ENCODE data around the gene PRKAG2. TPM values are rescaled to one million over a fixed set of nuclear protein-coding genes. Genes with fewer than 3 reads are reported as not detected.

Gene PRKAG2
- total and polyA plus RNA-seq, 2 experiments from 2014 or later = 17.0 to 19.5 TPM

GRCh38 chr7:151650161-151650560, 226.8 kb downstream of the PRKAG2 start:
- peak overlapping the region; percentile 67; the same call in 1 of the 2 replicates for H3K27ac ChIP-seq
- H3K36me3 ChIP-seq (ENCODE audit: low read depth) = no peaks in the 10 kb centered on the region
- no peak overlapping the region for H3K9ac ChIP-seq
- in situ Hi-C loops (cut with MboI) = no loop called here
- DNase-seq = no peak
- no peaks in the 10 kb centered on the region for H3K9me3 ChIP-seq (ENCODE audit: low read depth)
- no peak overlapping the region for H2AFZ ChIP-seq
- H4K20me1 ChIP-seq (ENCODE audit: insufficient read depth) = no peaks in the 10 kb centered on the region
- peak overlapping the region; percentile 21 for H3K4me2 ChIP-seq (ENCODE audit: unreplicated experiment)
- H3K4me1 ChIP-seq (ENCODE audit: insufficient read depth) = peaks cover 25% of the 10 kb centered on the region
- 82 to 92% methylated on average over 4 of the region's 4 CpGs for WGBS, 2 experiments (ENCODE audit: low coverage in 1 of 2, low lambda C conversion rate in 2 of 2, missing lambda C conversion rate in 2 of 2)
- peaks cover 25% of the 10 kb centered on the region for H3F3A ChIP-seq (ENCODE audit: insufficient read depth)
- no peak for TF ChIP-seq EZH2phosphoT487 (IDR thresholded peaks at IDR 0.05; ENCODE audit: insufficient read depth, low read depth)
- TF ChIP-seq EZH2 (IDR thresholded peaks at IDR 0.05; ENCODE audit: insufficient read depth, poor library complexity, severe bottlenecking) = no peak
- no peak overlapping the region for H3K4me3 ChIP-seq
- no peaks in the 10 kb centered on the region for H3K9me2 ChIP-seq (ENCODE audit: insufficient read depth)
- no peaks in the 10 kb centered on the region for H3K27me3 ChIP-seq (replicated peaks; ENCODE audit: insufficient read depth)
- no peaks in the 10 kb centered on the region for H3K79me2 ChIP-seq (ENCODE audit: insufficient read depth)

GRCh38 chr7:151648429-151648828, 228.5 kb downstream of the PRKAG2 start:
- H4K20me1 ChIP-seq (ENCODE audit: insufficient read depth) = no peaks in the 10 kb centered on the region
- H3K9me2 ChIP-seq (ENCODE audit: insufficient read depth) = peaks cover 4% of the 10 kb centered on the region; the same call in 1 of the 2 replicates
- H3K4me1 ChIP-seq (ENCODE audit: insufficient read depth) = peaks cover 25% of the 10 kb centered on the region
- H3K9me3 ChIP-seq (ENCODE audit: low read depth) = no peaks in the 10 kb centered on the region
- no peak overlapping the region for H3K9ac ChIP-seq
- no peaks in the 10 kb centered on the region for H3K36me3 ChIP-seq (ENCODE audit: low read depth)
- H3F3A ChIP-seq (ENCODE audit: insufficient read depth) = peaks cover 25% of the 10 kb centered on the region
- no peaks in the 10 kb centered on the region for H3K27me3 ChIP-seq (replicated peaks; ENCODE audit: insufficient read depth)
- TF ChIP-seq EZH2phosphoT487 (IDR thresholded peaks at IDR 0.05; ENCODE audit: insufficient read depth, low read depth) (no peak), EZH2 (IDR thresholded peaks at IDR 0.05; ENCODE audit: insufficient read depth, poor library complexity, severe bottlenecking) (no peak)
- H3K4me2 ChIP-seq (ENCODE audit: unreplicated experiment) = no peak overlapping the region
- peak; percentile 39 for DNase-seq
- H2AFZ ChIP-seq = no peak overlapping the region
- in situ Hi-C loops (cut with MboI) = no loop called here
- H3K4me3 ChIP-seq = no peak overlapping the region
- WGBS, 2 experiments (ENCODE audit: low coverage in 1 of 2, low lambda C conversion rate in 2 of 2, missing lambda C conversion rate in 2 of 2) = 54 to 56% methylated on average over 6 of the region's 6 CpGs
- no peak overlapping the region for H3K27ac ChIP-seq
- no peaks in the 10 kb centered on the region for H3K79me2 ChIP-seq (ENCODE audit: insufficient read depth)

- Histone ChIP-seq H3F3A (ENCODE audit: insufficient read depth) (peaks cover 25% of the 10 kb centered on the region), H3K79me2 (ENCODE audit: insufficient read depth) (no peaks in the 10 kb centered on the region), H3K9ac (no peak overlapping the region), H3K9me2 (ENCODE audit: insufficient read depth) (peaks cover 6% of the 10 kb centered on the region; the same call in 1 of the 2 replicates), H3K9me3 (ENCODE audit: low read depth) (no peaks in the 10 kb centered on the region), H3K4me1 (ENCODE audit: insufficient read depth) (peaks cover 25% of the 10 kb centered on the region), H3K27ac (no peak overlapping the region), H3K4me2 (ENCODE audit: unreplicated experiment) (no peak overlapping the region), H3K36me3 (ENCODE audit: low read depth) (no peaks in the 10 kb centered on the region), H4K20me1 (ENCODE audit: insufficient read depth) (no peaks in the 10 kb centered on the region), H2AFZ (no peak overlapping the region), H3K27me3 (replicated peaks; ENCODE audit: insufficient read depth) (no peaks in the 10 kb centered on the region), H3K4me3 (no peak overlapping the region)
- 96 to 97% methylated on average over 3 of the region's 3 CpGs for WGBS, 2 experiments (ENCODE audit: low coverage in 1 of 2, low lambda C conversion rate in 2 of 2, missing lambda C conversion rate in 2 of 2)
- TF ChIP-seq EZH2phosphoT487 (IDR thresholded peaks at IDR 0.05; ENCODE audit: insufficient read depth, low read depth) (no peak), EZH2 (IDR thresholded peaks at IDR 0.05; ENCODE audit: insufficient read depth, poor library complexity, severe bottlenecking) (no peak)
- in situ Hi-C loops (cut with MboI) = no loop called here
- DNase-seq = no peak
Measured at GRCh38 chr7:151647874-151648273, 229.0 kb downstream of the PRKAG2 start.

GRCh38 chr7:151647006-151647405, 229.9 kb downstream of the PRKAG2 start:
- WGBS, 2 experiments (ENCODE audit: low coverage in 1 of 2, low lambda C conversion rate in 2 of 2, missing lambda C conversion rate in 2 of 2) = 92 to 96% methylated on average over 5 of the region's 5 CpGs
- no peak for DNase-seq
- no peak overlapping the region for H3K27ac ChIP-seq
- H3K9me2 ChIP-seq (ENCODE audit: insufficient read depth) = peaks cover 6% of the 10 kb centered on the region; the same call in 1 of the 2 replicates
- H3K4me2 ChIP-seq (ENCODE audit: unreplicated experiment) = no peak overlapping the region
- no peaks in the 10 kb centered on the region for H3K79me2 ChIP-seq (ENCODE audit: insufficient read depth)
- peaks cover 25% of the 10 kb centered on the region for H3K4me1 ChIP-seq (ENCODE audit: insufficient read depth)
- no peaks in the 10 kb centered on the region for H4K20me1 ChIP-seq (ENCODE audit: insufficient read depth)
- TF ChIP-seq EZH2phosphoT487 (IDR thresholded peaks at IDR 0.05; ENCODE audit: insufficient read depth, low read depth) (no peak), EZH2 (IDR thresholded peaks at IDR 0.05; ENCODE audit: insufficient read depth, poor library complexity, severe bottlenecking) (no peak)
- H2AFZ ChIP-seq = no peak overlapping the region
- no peak overlapping the region for H3K4me3 ChIP-seq
- in situ Hi-C loops (cut with MboI) = no loop called here
- no peak overlapping the region for H3K9ac ChIP-seq
- H3F3A ChIP-seq (ENCODE audit: insufficient read depth) = peaks cover 25% of the 10 kb centered on the region
- H3K27me3 ChIP-seq (replicated peaks; ENCODE audit: insufficient read depth) = no peaks in the 10 kb centered on the region
- H3K9me3 ChIP-seq (ENCODE audit: low read depth) = no peaks in the 10 kb centered on the region
- no peaks in the 10 kb centered on the region for H3K36me3 ChIP-seq (ENCODE audit: low read depth)

- no peaks in the 10 kb centered on the region for H3K27me3 ChIP-seq (replicated peaks; ENCODE audit: insufficient read depth)
- no peak overlapping the region for H3K27ac ChIP-seq
- peaks cover 18% of the 10 kb centered on the region for H3K4me1 ChIP-seq (ENCODE audit: insufficient read depth)
- H3K9me3 ChIP-seq (ENCODE audit: low read depth) = no peaks in the 10 kb centered on the region
- peaks cover 6% of the 10 kb centered on the region; the same call in 1 of the 2 replicates for H3K9me2 ChIP-seq (ENCODE audit: insufficient read depth)
- H3K4me2 ChIP-seq (ENCODE audit: unreplicated experiment) = no peak overlapping the region
- in situ Hi-C loops (cut with MboI) = no loop called here
- no peaks in the 10 kb centered on the region for H3K36me3 ChIP-seq (ENCODE audit: low read depth)
- no peak for DNase-seq
- TF ChIP-seq EZH2phosphoT487 (IDR thresholded peaks at IDR 0.05; ENCODE audit: insufficient read depth, low read depth) (no peak), EZH2 (IDR thresholded peaks at IDR 0.05; ENCODE audit: insufficient read depth, poor library complexity, severe bottlenecking) (no peak)
- no peak overlapping the region for H3K9ac ChIP-seq
- H4K20me1 ChIP-seq (ENCODE audit: insufficient read depth) = no peaks in the 10 kb centered on the region
- no peak overlapping the region for H3K4me3 ChIP-seq
- peaks cover 21% of the 10 kb centered on the region for H3F3A ChIP-seq (ENCODE audit: insufficient read depth)
- H2AFZ ChIP-seq = no peak overlapping the region
- WGBS, 2 experiments (ENCODE audit: low coverage in 1 of 2, low lambda C conversion rate in 2 of 2, missing lambda C conversion rate in 2 of 2) = 92 to 95% methylated on average over 2 of the region's 2 CpGs
- no peaks in the 10 kb centered on the region for H3K79me2 ChIP-seq (ENCODE audit: insufficient read depth)
Measured at GRCh38 chr7:151645311-151645710, 231.6 kb downstream of the PRKAG2 start.
